ENCODE measurements around the gene CSF2RB. TPM values are rescaled to one million over a fixed set of nuclear protein-coding genes. Genes with fewer than 3 reads are reported as not detected.

Gene CSF2RB
- total RNA-seq, 1 experiment from 2014 or later = not detected

- H3K4me1 Mint-ChIP-seq = no peaks in the 10 kb centered on the region
- H3K4me2 ChIP-seq (ENCODE audit: insufficient read depth, insufficient read length, low read length) = no peak overlapping the region
- H3K27ac Mint-ChIP-seq = no peak overlapping the region
- no peak overlapping the region for H3T11ph ChIP-seq (ENCODE audit: low read length)
- no peaks in the 10 kb centered on the region for H3K27me3 ChIP-seq (ENCODE audit: insufficient read depth, low read length)
- no peak overlapping the region for H3K4ac ChIP-seq (ENCODE audit: low read depth, low read length)
- H3K9me3 Mint-ChIP-seq = peaks cover 18 to 20% of the 10 kb centered on the region in 2 experiments
- H3K79me1 ChIP-seq (ENCODE audit: insufficient read depth, low read depth, low read length, poor library complexity, severe bottlenecking) = no peaks in the 10 kb centered on the region
- H4K5ac ChIP-seq (ENCODE audit: insufficient read length, low read depth, low read length) = no peak overlapping the region
- H3K18ac ChIP-seq (ENCODE audit: insufficient read length, low read depth, low read length) = no peak overlapping the region
- WGBS (ENCODE audit: extremely low coverage, insufficient read length, low lambda C conversion rate) = no CpG with 5 or more reads among the region's 10 CpGs
- no peak overlapping the region for H4K91ac ChIP-seq (ENCODE audit: insufficient read length, low read depth, low read length)
- H2AK5ac ChIP-seq (ENCODE audit: insufficient read length, low read length) = no peak overlapping the region
- no peak overlapping the region for H3K23ac ChIP-seq (ENCODE audit: insufficient read length, low read depth, low read length)
- no peaks in the 10 kb centered on the region for H3K4me1 ChIP-seq (ENCODE audit: insufficient read depth, low read length)
- H3K9ac ChIP-seq (ENCODE audit: extremely low read depth, insufficient read length, low read length) = no peak overlapping the region
- H2AFZ ChIP-seq (ENCODE audit: low read length) = no peak overlapping the region
- no peak for DNase-seq
- no peaks in the 10 kb centered on the region for H3K79me2 ChIP-seq (ENCODE audit: insufficient read depth, low read length)
- H3K4me3 Mint-ChIP-seq = no peak overlapping the region
- H3K23me2 ChIP-seq (ENCODE audit: insufficient read length, low read depth, low read length, poor library complexity, severe bottlenecking) = no peaks in the 10 kb centered on the region
- H2BK120ac ChIP-seq (ENCODE audit: low read depth, low read length, poor library complexity, severe bottlenecking) = no peak overlapping the region
- H3K36me3 Mint-ChIP-seq (ENCODE audit: insufficient read depth in 1 of 3, low read depth in 3 of 3) = peaks cover 3 to 10% (median 9%) of the 10 kb centered on the region in 3 experiments; a peak in 6 of 7 replicates
- H2BK5ac ChIP-seq (ENCODE audit: insufficient read length, low read length) = no peak overlapping the region
- TF ChIP-seq, protein P1, sequence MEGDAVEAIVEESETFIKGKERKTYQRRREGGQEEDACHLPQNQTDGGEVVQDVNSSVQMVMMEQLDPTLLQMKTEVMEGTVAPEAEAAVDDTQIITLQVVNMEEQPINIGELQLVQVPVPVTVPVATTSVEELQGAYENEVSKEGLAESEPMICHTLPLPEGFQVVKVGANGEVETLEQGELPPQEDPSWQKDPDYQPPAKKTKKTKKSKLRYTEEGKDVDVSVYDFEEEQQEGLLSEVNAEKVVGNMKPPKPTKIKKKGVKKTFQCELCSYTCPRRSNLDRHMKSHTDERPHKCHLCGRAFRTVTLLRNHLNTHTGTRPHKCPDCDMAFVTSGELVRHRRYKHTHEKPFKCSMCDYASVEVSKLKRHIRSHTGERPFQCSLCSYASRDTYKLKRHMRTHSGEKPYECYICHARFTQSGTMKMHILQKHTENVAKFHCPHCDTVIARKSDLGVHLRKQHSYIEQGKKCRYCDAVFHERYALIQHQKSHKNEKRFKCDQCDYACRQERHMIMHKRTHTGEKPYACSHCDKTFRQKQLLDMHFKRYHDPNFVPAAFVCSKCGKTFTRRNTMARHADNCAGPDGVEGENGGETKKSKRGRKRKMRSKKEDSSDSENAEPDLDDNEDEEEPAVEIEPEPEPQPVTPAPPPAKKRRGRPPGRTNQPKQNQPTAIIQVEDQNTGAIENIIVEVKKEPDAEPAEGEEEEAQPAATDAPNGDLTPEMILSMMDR (conservative IDR thresholded peaks at IDR 0.05) = no peak
- no peak overlapping the region for H3K14ac ChIP-seq (ENCODE audit: insufficient read depth, low read length)
- no peak overlapping the region for H3K27ac ChIP-seq (ENCODE audit: insufficient read length, low read depth, low read length)
- H4K20me1 ChIP-seq (ENCODE audit: control insufficient read depth, insufficient read depth, insufficient read length) = no peaks in the 10 kb centered on the region
- peaks cover 43% of the 10 kb centered on the region for H3K27me3 Mint-ChIP-seq (ENCODE audit: low read depth)
- H4K8ac ChIP-seq (replicated peaks; ENCODE audit: insufficient read length, low read depth, low read length) = no peak overlapping the region
- H3K9me3 ChIP-seq (ENCODE audit: control insufficient read depth, low read depth, low read length) = no peaks in the 10 kb centered on the region
- H2BK12ac ChIP-seq (ENCODE audit: insufficient read length, low read depth, low read length) = no peak overlapping the region
- H2BK15ac ChIP-seq (ENCODE audit: low read depth, low read length) = no peak overlapping the region
- no peak overlapping the region for H2BK20ac ChIP-seq (ENCODE audit: low read depth, low read length, poor library complexity, severe bottlenecking)
- H3K56ac ChIP-seq (ENCODE audit: insufficient read length, low read depth, low read length) = no peak overlapping the region
Observed at GRCh38 chr22:36954251-36955014, 41.0 kb downstream of the CSF2RB start.
